NB4 (cell line): ENCODE results near the gene SRSF12.

Experiments
- CTCF ChIP-seq: IDR thresholded peaks from one replicate; pipeline ENCODE4 v1.5.1; 2012; ENCODE audit warnings: low read depth, low read length
- MYC ChIP-seq: IDR thresholded peaks from 2 replicates; pipeline ENCODE4 v1.6.1; 2011; ENCODE audit warnings: low read depth, low read length
- POLR2A ChIP-seq: IDR thresholded peaks from 2 replicates; pipeline ENCODE4 v1.6.1; 2011; ENCODE audit warnings: mild to moderate bottlenecking; ENCODE audit not compliant: insufficient read length; ENCODE audit errors: extremely low read depth
- TF ChIP-seq, protein P1 (sequence below): IDR thresholded peaks from 2 replicates; pipeline ENCODE4 v1.6.1; 2011; ENCODE audit warnings: low read depth, low read length

GRCh38 chr6:89068695-89069094 is 49.2 kb downstream of the SRSF12 start:
- TF ChIP-seq CTCF (no peak), POLR2A (no peak), MYC (no peak)
- TF ChIP-seq, protein P1, sequence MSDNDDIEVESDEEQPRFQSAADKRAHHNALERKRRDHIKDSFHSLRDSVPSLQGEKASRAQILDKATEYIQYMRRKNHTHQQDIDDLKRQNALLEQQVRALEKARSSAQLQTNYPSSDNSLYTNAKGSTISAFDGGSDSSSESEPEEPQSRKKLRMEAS, result no peak
